Right atrium auricular region (tissue), 2 donors: ENCODE results near the gene ARVCF. TPM values are rescaled to one million over a fixed set of nuclear protein-coding genes. Genes with fewer than 3 reads are reported as not detected.

Experiments
- DNase-seq: peaks from one replicate; pipeline ENCODE4 v3.0.0-alpha.2; 2019; ENCODE audit warnings: low spot score
- H3K27ac ChIP-seq, 2 donors: fragments of 200-600 bp; sonication (generic); 1 replicate in 1 of 2; 2 replicates in 1 of 2; pipeline ENCODE4 v1.5.1; 2016 to 2019
- H3K27me3 ChIP-seq, 2 donors: fragments of 200-600 bp; sonication (generic); one replicate each; pipeline versions ENCODE4 v1.5.1 to v1.6.0; 2017 to 2019
- H3K36me3 ChIP-seq: fragments of 200-600 bp; sonication (generic); one replicate; pipeline ENCODE4 v1.5.1; 2016
- H3K4me1 ChIP-seq, 2 donors: fragments of 200-600 bp; sonication (generic); one replicate each; pipeline versions ENCODE4 v1.5.1 to v1.6.0; 2017 to 2019
- H3K4me3 ChIP-seq, 2 donors: fragments of 200-600 bp; sonication (generic); 1 replicate in 1 of 2; 2 replicates in 1 of 2; pipeline ENCODE4 v1.5.1; 2017 to 2019; ENCODE audit warnings: mild to moderate bottlenecking in 1 of 2, moderate library complexity in 1 of 2
- H3K9me3 ChIP-seq, 2 donors: fragments of 200-600 bp; sonication (generic); one replicate each; pipeline ENCODE4 v1.5.1; 2019
- CTCF ChIP-seq, 2 donors: fragments of 200-600 bp; sonication (generic); IDR thresholded peaks; one replicate each; pipeline ENCODE4 v1.5.1; 2019; ENCODE audit warnings: antibody characterized with exemption in 2 of 2
- total RNA-seq, 2 donors: library from RNA; depleted of rRNA; stranded (reverse); fragments of >200 nt; gene quantifications; one replicate each; pipeline ENCODE4 v1.1.0, GENCODE V29; 2016

ARVCF gene
- total RNA-seq, 2 donors from 2014 or later, result 16.7 to 35.8 TPM

- DNase-seq, result no peak
These were observed 17.4 kb downstream of the ARVCF start for GRCh38 chr22:19998991-19999820.

GRCh38 chr22:19998232-19998951 lies 18.2 kb downstream of the ARVCF start:
- no peak for DNase-seq
- Histone ChIP-seq H3K36me3 (no peaks in the 10 kb centered on the region), H3K27me3 (no peaks in the 10 kb centered on the region), H3K9me3 (peaks cover 0 to 5% of the 10 kb centered on the region in 2 donors), H3K27ac (peak overlapping the region in 1 of 2 donors; percentile 48), H3K4me1 (peaks cover 0 to 58% of the 10 kb centered on the region in 2 donors), H3K4me3 (no peak overlapping the region)
- no peak for TF ChIP-seq CTCF (IDR thresholded peaks at IDR 0.05)

More at GRCh38 chr22:19998991-19999820, 17.4 kb downstream of the ARVCF start:
- Histone ChIP-seq H3K4me3 (no peak overlapping the region), H3K27me3 (no peaks in the 10 kb centered on the region), H3K36me3 (no peaks in the 10 kb centered on the region), H3K4me1 (peaks cover 0 to 56% of the 10 kb centered on the region in 2 donors), H3K9me3 (peaks cover 0 to 13% of the 10 kb centered on the region in 2 donors), H3K27ac (peak overlapping the region in 1 of 2 donors; percentile 49)
- TF ChIP-seq CTCF (IDR thresholded peaks at IDR 0.05), result no peak

GRCh38 chr22:19997561-19998231 lies 18.9 kb downstream of the ARVCF start:
- H3K9me3 ChIP-seq, result no peaks in the 10 kb centered on the region
- peaks cover 0 to 65% of the 10 kb centered on the region in 2 donors for H3K4me1 ChIP-seq
- no peaks in the 10 kb centered on the region for H3K27me3 ChIP-seq
- no peak for DNase-seq
- H3K4me3 ChIP-seq, result no peak overlapping the region
- TF ChIP-seq CTCF (IDR thresholded peaks at IDR 0.05), result no peak
- H3K27ac ChIP-seq, result no peak overlapping the region
- H3K36me3 ChIP-seq, result no peaks in the 10 kb centered on the region

GRCh38 chr22:19996694-19997384 lies 19.8 kb downstream of the ARVCF start:
- DNase-seq, result no peak
- no peaks in the 10 kb centered on the region for H3K27me3 ChIP-seq
- H3K4me1 ChIP-seq, result peaks cover 0 to 74% of the 10 kb centered on the region in 2 donors
- TF ChIP-seq CTCF (IDR thresholded peaks at IDR 0.05), result no peak
- H3K36me3 ChIP-seq, result no peaks in the 10 kb centered on the region
- no peak overlapping the region for H3K27ac ChIP-seq
- H3K9me3 ChIP-seq, result no peaks in the 10 kb centered on the region
- no peak overlapping the region for H3K4me3 ChIP-seq

- Histone ChIP-seq H3K4me3 (no peak overlapping the region), H3K36me3 (no peaks in the 10 kb centered on the region), H3K9me3 (no peaks in the 10 kb centered on the region), H3K4me1 (peaks cover 0 to 78% of the 10 kb centered on the region in 2 donors), H3K27ac (peak overlapping the region; percentile 7 to 31), H3K27me3 (no peaks in the 10 kb centered on the region)
- no peak for DNase-seq
- TF ChIP-seq CTCF (IDR thresholded peaks at IDR 0.05), result no peak
These were observed 20.8 kb downstream of the ARVCF start for GRCh38 chr22:19995611-19996339.
